ENCODE measurements around the gene HAUS8. TPM values are rescaled to one million over a fixed set of nuclear protein-coding genes. Genes with fewer than 3 reads are reported as not detected.

Gene HAUS8
- total and polyA plus RNA-seq, 10 of the 15 experiments (the other 5 are each of a cell fraction or from before 2014, with no cell fraction given), result 22.7 to 43.9 (median 34.4) TPM

DNA sequence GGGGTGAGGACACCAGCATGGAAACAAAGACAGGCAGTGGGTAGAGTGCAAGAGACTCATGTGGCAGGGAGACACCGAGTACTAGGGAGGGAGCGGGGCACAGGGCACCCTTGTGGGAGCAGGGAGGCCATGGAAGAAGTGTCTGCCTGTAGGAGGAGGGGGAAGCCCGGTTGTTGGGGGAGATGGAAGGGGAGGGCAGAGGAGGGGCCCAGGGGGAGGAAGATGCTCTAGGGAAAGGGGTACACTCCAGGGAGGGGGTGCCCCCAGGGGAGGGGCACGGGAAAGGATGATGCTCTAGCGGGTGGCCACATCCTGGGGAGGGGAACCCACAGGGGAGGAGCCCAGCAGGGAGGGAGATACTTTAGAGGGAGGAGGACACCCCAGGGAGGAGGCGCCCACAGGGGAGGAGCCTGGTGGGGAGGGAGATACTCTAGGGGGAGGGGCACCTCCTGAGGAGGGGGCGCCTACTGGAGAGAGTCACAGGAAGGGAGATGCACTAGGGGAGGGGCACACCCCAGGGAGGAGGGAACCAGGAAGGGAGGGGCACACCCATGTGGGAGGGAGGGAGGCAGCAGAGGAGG is 73.6 kb downstream of the HAUS8 start:
- Histone ChIP-seq H3K4me3 (no peak overlapping the region), H3K27ac (ENCODE audit: control insufficient read depth, insufficient read depth) (no peak overlapping the region), H4K20me1 (ENCODE audit: control insufficient read depth, insufficient read depth) (no peaks in the 10 kb centered on the region), H3K36me3 (ENCODE audit: control insufficient read depth in 2 of 2, insufficient read depth in 2 of 2, low read length in 1 of 2) (no peaks in the 10 kb centered on the region), H3K4me2 (ENCODE audit: control insufficient read depth, insufficient read depth) (no peak overlapping the region), H3K9ac (ENCODE audit: control insufficient read depth, insufficient read depth, low read length) (no peak overlapping the region), H3K79me2 (ENCODE audit: control insufficient read depth, insufficient read depth, low read length) (no peaks in the 10 kb centered on the region), H3K9me3 (replicated peaks; ENCODE audit: control insufficient read depth, insufficient read depth, low read length) (no peaks in the 10 kb centered on the region; the same call in 2 of the 3 replicates), H3K4me1 (ENCODE audit: control insufficient read depth, insufficient read depth, low read length) (no peaks in the 10 kb centered on the region), H3K27me3 (replicated peaks in 1 of 2; ENCODE audit: control insufficient read depth in 2 of 2, insufficient read depth in 2 of 2, low read length in 1 of 2) (no peaks in the 10 kb centered on the region), H2AFZ (ENCODE audit: control insufficient read depth, low read depth, low read length) (no peak overlapping the region)
- RAD21 ChIA-PET (ENCODE audit: unreplicated experiment), result no interaction called here
- FAIRE-seq, result no peak
- SMC1A ChIA-PET (ENCODE audit: uncharacterized antibody, unreplicated experiment), result no interaction called here
- no peak for DNase-seq (ENCODE audit: low read depth, low spot score)
- in situ Hi-C loops (cut with MboI) (no loop called here), intact Hi-C loops (cut with micrococcal nuclease; ENCODE audit: unreplicated experiment) (no loop called here)
- peak; percentile 39 for ATAC-seq
- BruUV-seq (replicated peaks), result no TSS peak
- POLR2A ChIA-PET, result no interaction called here
- CTCF ChIA-PET, result no interaction called here
- WGBS (ENCODE audit: insufficient coverage, insufficient replicate concordance, low lambda C conversion rate, missing lambda C conversion rate), result 18% methylated on average over 2 of the region's 7 CpGs
- TF ChIP-seq EED (IDR thresholded peaks at IDR 0.05; ENCODE audit: low read depth) (no peak), RB1 (IDR thresholded peaks at IDR 0.05; ENCODE audit: borderline replicate concordance) (no peak), RAD21 (IDR thresholded peaks at IDR 0.05; ENCODE audit: insufficient read depth, low read depth, low read length) (no peak), MTA3 (IDR thresholded peaks at IDR 0.05; ENCODE audit: borderline replicate concordance, low read length) (no peak), BCL11A (IDR thresholded peaks at IDR 0.05; ENCODE audit: low read depth, low read length) (no peak), ASH2L (IDR thresholded peaks at IDR 0.05; ENCODE audit: borderline replicate concordance, low read depth) (no peak), PAX5 (IDR thresholded peaks at IDR 0.05; ENCODE audit: borderline replicate concordance, low read depth, low read length) (no peak), SMARCA5 (IDR thresholded peaks at IDR 0.05) (no peak), BACH1 (IDR thresholded peaks at IDR 0.05; ENCODE audit: borderline replicate concordance) (no peak)
- TF ChIP-seq, protein P1, sequence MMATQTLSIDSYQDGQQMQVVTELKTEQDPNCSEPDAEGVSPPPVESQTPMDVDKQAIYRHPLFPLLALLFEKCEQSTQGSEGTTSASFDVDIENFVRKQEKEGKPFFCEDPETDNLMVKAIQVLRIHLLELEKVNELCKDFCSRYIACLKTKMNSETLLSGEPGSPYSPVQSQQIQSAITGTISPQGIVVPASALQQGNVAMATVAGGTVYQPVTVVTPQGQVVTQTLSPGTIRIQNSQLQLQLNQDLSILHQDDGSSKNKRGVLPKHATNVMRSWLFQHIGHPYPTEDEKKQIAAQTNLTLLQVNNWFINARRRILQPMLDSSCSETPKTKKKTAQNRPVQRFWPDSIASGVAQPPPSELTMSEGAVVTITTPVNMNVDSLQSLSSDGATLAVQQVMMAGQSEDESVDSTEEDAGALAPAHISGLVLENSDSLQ (IDR thresholded peaks at IDR 0.05), result no peak

Other genes with a start within 250 kb of the HAUS8 start
Only the 7 nearest of the 13 such genes appear.
- gene F2RL3, start 186.5 kb downstream of the HAUS8 start, total RNA-seq (2014; rRNA removed), result 0.38 and 0.51 TPM in 2 replicates
- 0.13 and 0.23 TPM in 2 replicates for gene F2RL3, start 186.5 kb downstream of the HAUS8 start, total RNA-seq (2014; rRNA removed; fragmentation: Illumina TruSeq; extraction: Trizol)
- gene F2RL3, start 186.5 kb downstream of the HAUS8 start, total RNA-seq (2021), result 0.74 and 0.85 TPM in 2 replicates
- gene F2RL3, start 186.5 kb downstream of the HAUS8 start, polyA plus RNA-seq (2011; rRNA removed), result 0.01 and 0.03 TPM in 2 replicates
- 0.14 and 0.24 TPM in 2 replicates for gene F2RL3, start 186.5 kb downstream of the HAUS8 start, polyA plus RNA-seq (2014; fragmentation: Illumina TruSeq; extraction: Trizol)
- under 1 TPM; 0.05 to 0.13 TPM for gene F2RL3, start 186.5 kb downstream of the HAUS8 start, polyA plus RNA-seq (2014; fragmentation: Nextera tagmentation; extraction: Ambion mirVana)
- 0.35 and 0.48 TPM in 2 replicates for gene F2RL3, start 186.5 kb downstream of the HAUS8 start, polyA plus RNA-seq (2014; rRNA removed)
- gene F2RL3, start 186.5 kb downstream of the HAUS8 start, polyA plus RNA-seq (2016; fragmentation: Nextera tagmentation; extraction: Ambion mirVana), result 1 to 10 TPM in 1 of 2 experiments, under 1 TPM in 1; 0.88 to 1.2 TPM
- gene CPAMD8, start 48.6 kb downstream of the HAUS8 start, total RNA-seq (2014; rRNA removed), result 0.40 and 0.54 TPM in 2 replicates
- gene CPAMD8, start 48.6 kb downstream of the HAUS8 start, total RNA-seq (2014; rRNA removed; fragmentation: Illumina TruSeq; extraction: Trizol), result 0.14 TPM in 1 of 2 replicates, not detected in the other
- 0.13 and 0.97 TPM in 2 replicates for gene CPAMD8, start 48.6 kb downstream of the HAUS8 start, total RNA-seq (2021)
- 0.16 and 0.24 TPM in 2 replicates for gene CPAMD8, start 48.6 kb downstream of the HAUS8 start, polyA plus RNA-seq (2011; rRNA removed)
- 0.05 and 0.12 TPM in 2 replicates for gene CPAMD8, start 48.6 kb downstream of the HAUS8 start, polyA plus RNA-seq (2014; fragmentation: Illumina TruSeq; extraction: Trizol)
- gene CPAMD8, start 48.6 kb downstream of the HAUS8 start, polyA plus RNA-seq (2014; fragmentation: Nextera tagmentation; extraction: Ambion mirVana), result not detected
- gene CPAMD8, start 48.6 kb downstream of the HAUS8 start, polyA plus RNA-seq (2014; rRNA removed), result 0.83 and 1.1 TPM in 2 replicates
- under 1 TPM; 0.21 to 0.25 TPM for gene CPAMD8, start 48.6 kb downstream of the HAUS8 start, polyA plus RNA-seq (2016; fragmentation: Nextera tagmentation; extraction: Ambion mirVana)
- gene MYO9B, start 325 bp upstream of the HAUS8 start, total RNA-seq (2014; rRNA removed), result 66.4 and 77.3 TPM in 2 replicates
- gene MYO9B, start 325 bp upstream of the HAUS8 start, total RNA-seq (2014; rRNA removed; fragmentation: Illumina TruSeq; extraction: Trizol), result 38.1 and 42.6 TPM in 2 replicates
- 157 and 165 TPM in 2 replicates for gene MYO9B, start 325 bp upstream of the HAUS8 start, total RNA-seq (2021)
- 26.7 and 48.9 TPM in 2 replicates for gene MYO9B, start 325 bp upstream of the HAUS8 start, polyA plus RNA-seq (2011; rRNA removed)
- 26.8 and 57.9 TPM in 2 replicates for gene MYO9B, start 325 bp upstream of the HAUS8 start, polyA plus RNA-seq (2014; fragmentation: Illumina TruSeq; extraction: Trizol)
- 10 to 100 TPM in 1 of 2 experiments, 1 to 10 TPM in 1; 5.4 to 11.1 TPM for gene MYO9B, start 325 bp upstream of the HAUS8 start, polyA plus RNA-seq (2014; fragmentation: Nextera tagmentation; extraction: Ambion mirVana)
- 87.6 and 105 TPM in 2 replicates for gene MYO9B, start 325 bp upstream of the HAUS8 start, polyA plus RNA-seq (2014; rRNA removed)
- gene MYO9B, start 325 bp upstream of the HAUS8 start, polyA plus RNA-seq (2016; fragmentation: Nextera tagmentation; extraction: Ambion mirVana), result 10 to 100 TPM; 25.4 to 32.8 TPM
- gene USE1, start 139.9 kb upstream of the HAUS8 start, total RNA-seq (2014; rRNA removed), result 10.9 and 16.7 TPM in 2 replicates
- gene USE1, start 139.9 kb upstream of the HAUS8 start, total RNA-seq (2014; rRNA removed; fragmentation: Illumina TruSeq; extraction: Trizol), result 11.4 and 13.6 TPM in 2 replicates
- 18.6 and 19.6 TPM in 2 replicates for gene USE1, start 139.9 kb upstream of the HAUS8 start, total RNA-seq (2021)
- gene USE1, start 139.9 kb upstream of the HAUS8 start, polyA plus RNA-seq (2011; rRNA removed), result 7.4 and 13.8 TPM in 2 replicates
- 3.7 and 9.7 TPM in 2 replicates for gene USE1, start 139.9 kb upstream of the HAUS8 start, polyA plus RNA-seq (2014; fragmentation: Illumina TruSeq; extraction: Trizol)
- gene USE1, start 139.9 kb upstream of the HAUS8 start, polyA plus RNA-seq (2014; fragmentation: Nextera tagmentation; extraction: Ambion mirVana), result 10 to 100 TPM in 1 of 2 experiments, 1 to 10 TPM in 1; 9.7 to 15.4 TPM
- gene USE1, start 139.9 kb upstream of the HAUS8 start, polyA plus RNA-seq (2014; rRNA removed), result 23.3 and 24.0 TPM in 2 replicates
- gene USE1, start 139.9 kb upstream of the HAUS8 start, polyA plus RNA-seq (2016; fragmentation: Nextera tagmentation; extraction: Ambion mirVana), result 10 to 100 TPM; 18.1 to 23.7 TPM
- gene OCEL1, start 150.8 kb upstream of the HAUS8 start, total RNA-seq (2014; rRNA removed), result 3.1 and 3.2 TPM in 2 replicates
- 3.2 and 3.4 TPM in 2 replicates for gene OCEL1, start 150.8 kb upstream of the HAUS8 start, total RNA-seq (2014; rRNA removed; fragmentation: Illumina TruSeq; extraction: Trizol)
- 11.9 and 15.8 TPM in 2 replicates for gene OCEL1, start 150.8 kb upstream of the HAUS8 start, total RNA-seq (2021)
- gene OCEL1, start 150.8 kb upstream of the HAUS8 start, polyA plus RNA-seq (2011; rRNA removed), result 1.4 and 2.8 TPM in 2 replicates
- 7.4 and 9.9 TPM in 2 replicates for gene OCEL1, start 150.8 kb upstream of the HAUS8 start, polyA plus RNA-seq (2014; fragmentation: Illumina TruSeq; extraction: Trizol)
- gene OCEL1, start 150.8 kb upstream of the HAUS8 start, polyA plus RNA-seq (2014; fragmentation: Nextera tagmentation; extraction: Ambion mirVana), result 1 to 10 TPM; 3.6 to 7.8 TPM
- 7.5 and 7.8 TPM in 2 replicates for gene OCEL1, start 150.8 kb upstream of the HAUS8 start, polyA plus RNA-seq (2014; rRNA removed)
- 10 to 100 TPM; 14.4 to 18.2 TPM for gene OCEL1, start 150.8 kb upstream of the HAUS8 start, polyA plus RNA-seq (2016; fragmentation: Nextera tagmentation; extraction: Ambion mirVana)
- 11.8 and 12.8 TPM in 2 replicates for gene NR2F6, start 170.5 kb upstream of the HAUS8 start, total RNA-seq (2014; rRNA removed)
- 2.3 and 2.7 TPM in 2 replicates for gene NR2F6, start 170.5 kb upstream of the HAUS8 start, total RNA-seq (2014; rRNA removed; fragmentation: Illumina TruSeq; extraction: Trizol)
- 13.3 and 15.5 TPM in 2 replicates for gene NR2F6, start 170.5 kb upstream of the HAUS8 start, total RNA-seq (2021)
- 1.7 and 3.9 TPM in 2 replicates for gene NR2F6, start 170.5 kb upstream of the HAUS8 start, polyA plus RNA-seq (2011; rRNA removed)
- 0.48 and 1.4 TPM in 2 replicates for gene NR2F6, start 170.5 kb upstream of the HAUS8 start, polyA plus RNA-seq (2014; fragmentation: Illumina TruSeq; extraction: Trizol)
- gene NR2F6, start 170.5 kb upstream of the HAUS8 start, polyA plus RNA-seq (2014; fragmentation: Nextera tagmentation; extraction: Ambion mirVana), result under 1 TPM; 0.18 to 0.75 TPM
- 11.3 and 14.1 TPM in 2 replicates for gene NR2F6, start 170.5 kb upstream of the HAUS8 start, polyA plus RNA-seq (2014; rRNA removed)
- 1 to 10 TPM; 8.4 to 8.6 TPM for gene NR2F6, start 170.5 kb upstream of the HAUS8 start, polyA plus RNA-seq (2016; fragmentation: Nextera tagmentation; extraction: Ambion mirVana)
- gene USHBP1, start 189.3 kb upstream of the HAUS8 start, total RNA-seq (2014; rRNA removed), result 0.11 and 0.96 TPM in 2 replicates
- gene USHBP1, start 189.3 kb upstream of the HAUS8 start, total RNA-seq (2014; rRNA removed; fragmentation: Illumina TruSeq; extraction: Trizol), result 0.09 TPM in 1 of 2 replicates, not detected in the other
- gene USHBP1, start 189.3 kb upstream of the HAUS8 start, total RNA-seq (2021), result 0.27 and 0.62 TPM in 2 replicates
- 0.07 TPM in 1 of 2 replicates, not detected in the other for gene USHBP1, start 189.3 kb upstream of the HAUS8 start, polyA plus RNA-seq (2011; rRNA removed)
- not detected in 2 replicates for gene USHBP1, start 189.3 kb upstream of the HAUS8 start, polyA plus RNA-seq (2014; fragmentation: Illumina TruSeq; extraction: Trizol)
- gene USHBP1, start 189.3 kb upstream of the HAUS8 start, polyA plus RNA-seq (2014; fragmentation: Nextera tagmentation; extraction: Ambion mirVana), result under 1 TPM in 1 of 2 experiments, not detected in 1; 0.05 TPM
- gene USHBP1, start 189.3 kb upstream of the HAUS8 start, polyA plus RNA-seq (2014; rRNA removed), result 0.12 and 0.33 TPM in 2 replicates
- gene USHBP1, start 189.3 kb upstream of the HAUS8 start, polyA plus RNA-seq (2016; fragmentation: Nextera tagmentation; extraction: Ambion mirVana), result under 1 TPM; 0.33 to 0.44 TPM